Stomach (tissue), 9 donors: ENCODE measurements around the gene VIPR2. TPM values are rescaled to one million over a fixed set of nuclear protein-coding genes. Genes with fewer than 3 reads are reported as not detected.

Source experiments
- DNase-seq, 2 donors: peaks; one replicate each; pipeline versions ENCODE4 v3.0.0 to v3.0.0-alpha.2; 2013 to 2019
- H3K27ac ChIP-seq, 5 donors: fragments of 200-600 bp in 4 of 5; sonication (generic) in 4 of 5; one replicate each; pipeline ENCODE4 v1.5.1; 2013 to 2019; ENCODE audit warnings: mild to moderate bottlenecking in 1 of 5, moderate library complexity in 1 of 5
- H3K27me3 ChIP-seq, 3 donors: fragments of 200-600 bp; sonication (generic); one replicate each; pipeline ENCODE4 v1.5.1; 2017 to 2019; ENCODE audit warnings: mixed run types in 1 of 3
- H3K36me3 ChIP-seq, 4 donors: fragments of 200-600 bp; sonication (generic); 1 replicate in 3 of 4; 2 replicates in 1 of 4; pipeline ENCODE4 v1.5.1; 2016 to 2019
- H3K4me1 ChIP-seq, 4 donors: fragments of 200-600 bp; sonication (generic); one replicate each; pipeline ENCODE4 v1.5.1; 2016 to 2019
- H3K4me3 ChIP-seq, 4 donors: fragments of 200-600 bp; sonication (generic) in 3 of 4; one replicate each; pipeline ENCODE4 v1.5.1; 2016 to 2019; ENCODE audit warnings: mild to moderate bottlenecking in 1 of 4
- H3K9me3 ChIP-seq, 4 donors: fragments of 200-600 bp; sonication (generic); one replicate each; pipeline ENCODE4 v1.5.1; 2016 to 2019
- EP300 ChIP-seq: sonication (generic); formaldehyde crosslinking; IDR thresholded peaks from one replicate; pipeline ENCODE4 v1.6.1; 2017; ENCODE audit warnings: antibody characterized with exemption
- POLR2A ChIP-seq, 4 donors: fragments of 450-650 bp; IDR thresholded peaks; one replicate each; pipeline ENCODE4 v1.6.1; 2016; ENCODE audit warnings: antibody characterized with exemption in 4 of 4, control low read depth in 2 of 4, mild to moderate bottlenecking in 1 of 4, moderate library complexity in 1 of 4
- POLR2AphosphoS5 ChIP-seq, 3 donors: sonication (generic); formaldehyde crosslinking; IDR thresholded peaks; one replicate each; pipeline ENCODE4 v1.6.1; 2016; ENCODE audit warnings: antibody characterized with exemption in 3 of 3
- WGBS, 5 donors: extraction: QIAGEN DNeasy Blood & Tissue Kit in 3 of 5; methylation state at CpG; one replicate each; pipeline versions ENCODE4 v1.1.5 to v1.1.7; 2013 to 2018; 5-methylcytosine and 5-hydroxymethylcytosine counted together
- intact Hi-C: fragments of 100-400 bp; cut with DNase I; formaldehyde crosslinking; loops from one replicate; pipeline ENCODE4 v1.15.1; 2023; ENCODE audit warnings: low total_unique reads
- polyA plus RNA-seq, 3 donors: library from polyadenylated mRNA; stranded (reverse); fragments of 200-250 nt; gene quantifications; one replicate each; pipeline ENCODE4 v1.2.3, GENCODE V29; 2013
- total RNA-seq, 5 donors: library from RNA; depleted of rRNA; stranded (reverse); fragments of >200 nt; gene quantifications; one replicate each; pipeline versions ENCODE4 v1.1.0 to v1.2.3, GENCODE V29; 2014 to 2016
- TF ChIP-seq, protein P1 (sequence below), 7 experiments: fragments of 450-650 bp in 4 of 7; fragments of 200-600 bp in 3 of 7; sonication (generic) in 3 of 7; IDR thresholded peaks; one replicate each; pipeline ENCODE4 v1.5.1; 2016 to 2019; ENCODE audit warnings: antibody characterized with exemption in 7 of 7, control low read depth in 2 of 7, mild to moderate bottlenecking in 1 of 7
- donor health status: healthy with polysubstance abuse.
- donor health status: Bipolar disorder and iron deficiency.
- donor health status: healthy.

The VIPR2 gene
- total and polyA plus RNA-seq, 8 donors, result 1.2 to 25.4 (median 4.6) TPM

GRCh38 chr7:159099711-159100231 is 44.9 kb downstream of the VIPR2 start:
- Histone ChIP-seq H3K36me3 (peaks cover 0 to 10% (median 5%) of the 10 kb centered on the region in 4 donors), H3K27me3 (no peaks in the 10 kb centered on the region), H3K4me3 (no peak overlapping the region), H3K9me3 (no peaks in the 10 kb centered on the region), H3K27ac (peak overlapping the region; percentile 25 to 90 (median 76)), H3K4me1 (peaks cover 0 to 44% (median 27%) of the 10 kb centered on the region in 4 donors)
- peak in 1 of 2 donors; percentile 14 for DNase-seq
- TF ChIP-seq POLR2A (IDR thresholded peaks at IDR 0.05) (no peak), POLR2AphosphoS5 (IDR thresholded peaks at IDR 0.05) (no peak), EP300 (no peak)
- TF ChIP-seq, protein P1, sequence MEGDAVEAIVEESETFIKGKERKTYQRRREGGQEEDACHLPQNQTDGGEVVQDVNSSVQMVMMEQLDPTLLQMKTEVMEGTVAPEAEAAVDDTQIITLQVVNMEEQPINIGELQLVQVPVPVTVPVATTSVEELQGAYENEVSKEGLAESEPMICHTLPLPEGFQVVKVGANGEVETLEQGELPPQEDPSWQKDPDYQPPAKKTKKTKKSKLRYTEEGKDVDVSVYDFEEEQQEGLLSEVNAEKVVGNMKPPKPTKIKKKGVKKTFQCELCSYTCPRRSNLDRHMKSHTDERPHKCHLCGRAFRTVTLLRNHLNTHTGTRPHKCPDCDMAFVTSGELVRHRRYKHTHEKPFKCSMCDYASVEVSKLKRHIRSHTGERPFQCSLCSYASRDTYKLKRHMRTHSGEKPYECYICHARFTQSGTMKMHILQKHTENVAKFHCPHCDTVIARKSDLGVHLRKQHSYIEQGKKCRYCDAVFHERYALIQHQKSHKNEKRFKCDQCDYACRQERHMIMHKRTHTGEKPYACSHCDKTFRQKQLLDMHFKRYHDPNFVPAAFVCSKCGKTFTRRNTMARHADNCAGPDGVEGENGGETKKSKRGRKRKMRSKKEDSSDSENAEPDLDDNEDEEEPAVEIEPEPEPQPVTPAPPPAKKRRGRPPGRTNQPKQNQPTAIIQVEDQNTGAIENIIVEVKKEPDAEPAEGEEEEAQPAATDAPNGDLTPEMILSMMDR (IDR thresholded peaks at IDR 0.05), result no peak
- WGBS, 5 donors, result 87 to 94% (median 93%) methylated on average over 5 to 10 of the region's 10 CpGs
- intact Hi-C loops, result no loop called here

DNA sequence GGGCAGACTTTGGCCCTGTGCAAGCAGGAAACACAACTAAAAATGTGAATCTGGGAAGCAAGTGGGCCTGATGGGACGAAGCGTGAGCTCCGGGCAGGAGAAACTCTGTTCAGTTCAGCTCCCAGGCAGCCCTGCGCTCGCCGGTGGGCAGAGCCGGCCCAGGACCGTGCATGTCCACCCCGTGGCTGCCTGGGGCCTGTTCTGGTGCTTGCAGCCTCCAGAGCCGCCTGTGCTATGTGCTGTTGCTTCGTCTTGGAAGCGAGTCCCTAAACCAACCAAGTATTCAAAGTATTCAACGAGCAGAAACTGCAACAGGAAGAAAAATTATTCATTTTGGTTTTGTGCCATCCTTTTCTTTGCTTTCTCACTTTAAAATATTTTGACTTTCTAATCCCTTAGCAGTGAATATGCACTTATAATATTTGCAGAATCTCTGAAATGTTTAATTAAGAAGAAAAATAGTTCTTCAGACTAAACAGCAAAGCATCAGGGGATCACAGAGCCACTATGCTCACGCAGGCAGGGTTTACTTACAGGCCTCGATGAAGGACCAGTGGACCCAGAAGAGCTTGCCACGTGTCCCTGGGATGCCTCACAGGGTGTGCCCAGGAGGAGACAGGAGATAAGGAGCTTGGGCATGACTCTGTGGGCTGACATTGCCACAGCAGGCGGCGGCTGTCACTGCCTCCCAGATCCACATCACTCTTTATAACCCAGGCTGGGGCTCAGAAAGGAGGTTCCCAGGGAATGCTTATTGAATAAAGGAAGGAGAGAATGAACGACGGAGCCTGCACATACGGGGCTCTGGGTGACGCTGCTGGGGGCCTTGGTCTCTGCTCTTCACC is 45.6 kb downstream of the VIPR2 start:
- no peaks in the 10 kb centered on the region for H3K27me3 ChIP-seq

GRCh38 chr7:159098424-159098786 is 46.3 kb downstream of the VIPR2 start:
- intact Hi-C loops, result no loop called here
- H3K4me1 ChIP-seq, result peaks cover 0 to 42% (median 27%) of the 10 kb centered on the region in 4 donors
- no peak overlapping the region for H3K4me3 ChIP-seq
- no peaks in the 10 kb centered on the region for H3K9me3 ChIP-seq
- DNase-seq, result peak in 1 of 2 donors; percentile 5
- no peaks in the 10 kb centered on the region for H3K27me3 ChIP-seq
- TF ChIP-seq EP300, result no peak
- TF ChIP-seq POLR2AphosphoS5 (IDR thresholded peaks at IDR 0.05), result no peak
- TF ChIP-seq, protein P1 (IDR thresholded peaks at IDR 0.05), result no peak
- no peak for TF ChIP-seq POLR2A (IDR thresholded peaks at IDR 0.05)
- peak overlapping the region in 4 of 5 donors; percentile 76 to 90 (median 82) for H3K27ac ChIP-seq
- peaks cover 0 to 10% (median 5%) of the 10 kb centered on the region in 4 donors for H3K36me3 ChIP-seq
- WGBS, 5 donors, result 63 to 77% (median 73%) methylated on average over 6 of the region's 6 CpGs

More for the DNA sequence above, 45.6 kb downstream of the VIPR2 start:
- Histone ChIP-seq H3K4me1 (peaks cover 0 to 42% (median 27%) of the 10 kb centered on the region in 4 donors), H3K4me3 (no peak overlapping the region), H3K9me3 (no peaks in the 10 kb centered on the region), H3K36me3 (peaks cover 0 to 10% (median 5%) of the 10 kb centered on the region in 4 donors), H3K27ac (peak overlapping the region in 4 of 5 donors; percentile 76 to 90 (median 82))
- 51 to 65% (median 55%) methylated on average over 22 of the region's 22 CpGs for WGBS, 5 donors
- peak in 2 of 3 donors; percentile 14 to 31 for TF ChIP-seq POLR2AphosphoS5 (IDR thresholded peaks at IDR 0.05)
- TF ChIP-seq, protein P1 (IDR thresholded peaks at IDR 0.05), result no peak
- no peak for TF ChIP-seq EP300
- TF ChIP-seq POLR2A (IDR thresholded peaks at IDR 0.05), result no peak
- peak; percentile 25 to 68 for DNase-seq
- intact Hi-C loops, result no loop called here

DNA sequence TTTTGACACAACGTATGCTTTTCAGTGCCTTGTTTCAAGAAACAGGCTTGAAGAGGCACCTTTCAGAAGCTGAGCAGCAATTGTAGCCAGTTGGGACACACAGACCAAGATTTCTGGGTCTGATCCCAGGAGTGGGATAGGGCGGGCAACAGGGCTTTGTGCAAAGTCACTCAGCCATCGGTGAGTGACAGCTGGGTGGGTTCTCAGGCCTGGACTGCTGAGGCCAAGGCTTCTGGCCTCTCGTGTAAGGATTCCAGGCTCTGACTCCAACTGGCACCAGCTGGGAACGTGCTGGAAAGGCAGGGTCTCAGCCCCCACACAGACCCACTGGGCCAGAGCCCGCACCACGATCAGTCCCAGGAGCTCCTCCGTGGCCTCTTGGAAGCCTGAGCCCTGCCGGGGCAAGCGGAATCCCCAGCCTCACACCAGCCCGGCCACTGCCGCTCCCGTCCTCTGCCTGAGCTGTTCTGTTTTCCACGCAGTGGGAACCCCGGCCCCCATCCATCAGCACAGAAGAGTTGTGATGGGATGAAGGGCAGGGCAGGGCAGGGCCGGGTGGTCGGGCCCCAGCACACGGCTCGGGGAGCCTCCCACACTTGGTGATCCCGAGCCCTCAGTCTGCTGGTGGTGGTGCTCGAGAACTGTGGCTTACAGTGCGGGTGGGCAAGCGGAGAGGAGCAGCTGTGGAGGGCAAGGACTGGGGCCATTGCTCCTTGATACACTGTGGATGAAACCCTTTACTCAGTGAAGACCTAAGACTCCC is 46.8 kb downstream of the VIPR2 start:
- DNase-seq, result peak in 1 of 2 donors; percentile 15

More for the DNA sequence above, 46.8 kb downstream of the VIPR2 start:
- no peaks in the 10 kb centered on the region for H3K9me3 ChIP-seq
- WGBS, 5 donors, result 66 to 82% (median 81%) methylated on average over 10 to 23 of the region's 23 CpGs
- intact Hi-C loops, result no loop called here
- TF ChIP-seq POLR2AphosphoS5 (IDR thresholded peaks at IDR 0.05) (no peak), POLR2A (IDR thresholded peaks at IDR 0.05) (no peak), EP300 (no peak)
- TF ChIP-seq, protein P1 (IDR thresholded peaks at IDR 0.05), result no peak
- peaks cover 0 to 9% (median 4%) of the 10 kb centered on the region in 4 donors for H3K36me3 ChIP-seq
- peak overlapping the region in 4 of 5 donors; percentile 76 to 90 (median 82) for H3K27ac ChIP-seq
- peaks cover 0 to 44% (median 27%) of the 10 kb centered on the region in 4 donors for H3K4me1 ChIP-seq
- H3K4me3 ChIP-seq, result no peak overlapping the region
- no peaks in the 10 kb centered on the region for H3K27me3 ChIP-seq
